ENCODE results near the gene EPHB3. TPM values are rescaled to one million over a fixed set of nuclear protein-coding genes. Genes with fewer than 3 reads are reported as not detected.

The EPHB3 gene
- total RNA-seq, 4 donors from 2014 or later: 4.1 to 17.7 (median 6.7) TPM

GRCh38 chr3:184597829-184598573 is 36.4 kb downstream of the EPHB3 start:
- intact Hi-C loops (cut with DNase I; ENCODE audit: low total_unique reads) (no loop called here), in situ Hi-C loops (cut with MboI; ENCODE audit: low pct_ligation_motif_present in 1 of 4, low pct_unique_long_range_greater_than_20kb in 1 of 4, low sequenced_read_pairs in 3 of 4) (no loop called here)
- peaks cover 16% of the 10 kb centered on the region for H3K27me3 ChIP-seq
- no peak overlapping the region for H3K27ac ChIP-seq
- WGBS, 2 donors (ENCODE audit: low coverage in 1 of 2): 60 to 69% methylated on average over 1 to 20 of the region's 20 CpGs
- DNase-seq: no peak
- TF ChIP-seq EP300 (IDR thresholded peaks at IDR 0.05; ENCODE audit: low read depth): no peak
- H3K4me3 ChIP-seq: no peak overlapping the region
- H3K4me1 ChIP-seq: peaks cover 7 to 34% (median 21%) of the 10 kb centered on the region in 4 donors
- H3K36me3 ChIP-seq: no peaks in the 10 kb centered on the region
- H3K9me3 ChIP-seq: no peaks in the 10 kb centered on the region

DNA sequence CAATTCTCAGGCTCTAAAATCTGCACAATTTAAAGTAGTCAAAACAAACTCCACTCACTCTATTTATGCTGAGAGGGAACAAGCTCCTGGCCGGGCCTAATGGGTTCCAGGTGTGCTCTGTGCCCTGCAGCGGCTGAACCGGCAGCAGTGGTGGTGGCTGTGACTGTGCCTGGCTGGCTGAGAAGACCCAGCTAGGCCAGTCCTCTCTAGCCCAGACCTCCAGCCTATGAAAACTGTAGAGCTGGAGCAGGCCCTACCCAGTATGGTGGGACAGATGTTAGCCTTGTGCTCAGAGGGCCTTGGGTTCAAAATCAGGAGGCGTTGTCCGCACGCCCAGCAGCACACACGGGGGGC is 37.0 kb downstream of the EPHB3 start:
- H3K36me3 ChIP-seq: no peaks in the 10 kb centered on the region
- TF ChIP-seq, protein P1, sequence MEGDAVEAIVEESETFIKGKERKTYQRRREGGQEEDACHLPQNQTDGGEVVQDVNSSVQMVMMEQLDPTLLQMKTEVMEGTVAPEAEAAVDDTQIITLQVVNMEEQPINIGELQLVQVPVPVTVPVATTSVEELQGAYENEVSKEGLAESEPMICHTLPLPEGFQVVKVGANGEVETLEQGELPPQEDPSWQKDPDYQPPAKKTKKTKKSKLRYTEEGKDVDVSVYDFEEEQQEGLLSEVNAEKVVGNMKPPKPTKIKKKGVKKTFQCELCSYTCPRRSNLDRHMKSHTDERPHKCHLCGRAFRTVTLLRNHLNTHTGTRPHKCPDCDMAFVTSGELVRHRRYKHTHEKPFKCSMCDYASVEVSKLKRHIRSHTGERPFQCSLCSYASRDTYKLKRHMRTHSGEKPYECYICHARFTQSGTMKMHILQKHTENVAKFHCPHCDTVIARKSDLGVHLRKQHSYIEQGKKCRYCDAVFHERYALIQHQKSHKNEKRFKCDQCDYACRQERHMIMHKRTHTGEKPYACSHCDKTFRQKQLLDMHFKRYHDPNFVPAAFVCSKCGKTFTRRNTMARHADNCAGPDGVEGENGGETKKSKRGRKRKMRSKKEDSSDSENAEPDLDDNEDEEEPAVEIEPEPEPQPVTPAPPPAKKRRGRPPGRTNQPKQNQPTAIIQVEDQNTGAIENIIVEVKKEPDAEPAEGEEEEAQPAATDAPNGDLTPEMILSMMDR (IDR thresholded peaks at IDR 0.05): no peak
- TF ChIP-seq EP300 (IDR thresholded peaks at IDR 0.05; ENCODE audit: low read depth) (no peak), POLR2AphosphoS5 (IDR thresholded peaks at IDR 0.05) (no peak), POLR2A (IDR thresholded peaks at IDR 0.05) (no peak)
- H3K27ac ChIP-seq: no peak overlapping the region
- no peaks in the 10 kb centered on the region for H3K9me3 ChIP-seq
- 91% methylated on average over 7 of the region's 7 CpGs; no CpG with 5 or more reads in 1 of the 2 donors for WGBS, 2 donors (ENCODE audit: low coverage in 1 of 2)
- peaks cover 7 to 34% (median 21%) of the 10 kb centered on the region in 4 donors for H3K4me1 ChIP-seq
- intact Hi-C loops (cut with DNase I; ENCODE audit: low total_unique reads): no loop called here
- H3K4me3 ChIP-seq: no peak overlapping the region
- in situ Hi-C loops (cut with MboI; ENCODE audit: low pct_ligation_motif_present in 1 of 4, low pct_unique_long_range_greater_than_20kb in 1 of 4, low sequenced_read_pairs in 3 of 4): no loop called here
- peaks cover 22% of the 10 kb centered on the region for H3K27me3 ChIP-seq
- DNase-seq: no peak

- Histone ChIP-seq H3K4me3 (no peak overlapping the region), H3K27me3 (peaks cover 28% of the 10 kb centered on the region), H3K36me3 (no peaks in the 10 kb centered on the region), H3K27ac (no peak overlapping the region), H3K4me1 (peaks cover 8 to 40% (median 26%) of the 10 kb centered on the region in 4 donors), H3K9me3 (no peaks in the 10 kb centered on the region)
- TF ChIP-seq EP300 (IDR thresholded peaks at IDR 0.05; ENCODE audit: low read depth): no peak
- TF ChIP-seq POLR2AphosphoS5 (IDR thresholded peaks at IDR 0.05): no peak
- no peak for TF ChIP-seq POLR2A (IDR thresholded peaks at IDR 0.05)
- TF ChIP-seq, protein P1 (IDR thresholded peaks at IDR 0.05): no peak
- no peak for DNase-seq
- in situ Hi-C loops (cut with MboI; ENCODE audit: low pct_ligation_motif_present in 1 of 4, low pct_unique_long_range_greater_than_20kb in 1 of 4, low sequenced_read_pairs in 3 of 4) (no loop called here), intact Hi-C loops (cut with DNase I; ENCODE audit: low total_unique reads) (no loop called here)
- WGBS, 2 donors (ENCODE audit: low coverage in 1 of 2): 100% methylated on average over 3 of the region's 3 CpGs; no CpG with 5 or more reads in 1 of the 2 donors
Observed at GRCh38 chr3:184599143-184599542, 37.6 kb downstream of the EPHB3 start.

DNA sequence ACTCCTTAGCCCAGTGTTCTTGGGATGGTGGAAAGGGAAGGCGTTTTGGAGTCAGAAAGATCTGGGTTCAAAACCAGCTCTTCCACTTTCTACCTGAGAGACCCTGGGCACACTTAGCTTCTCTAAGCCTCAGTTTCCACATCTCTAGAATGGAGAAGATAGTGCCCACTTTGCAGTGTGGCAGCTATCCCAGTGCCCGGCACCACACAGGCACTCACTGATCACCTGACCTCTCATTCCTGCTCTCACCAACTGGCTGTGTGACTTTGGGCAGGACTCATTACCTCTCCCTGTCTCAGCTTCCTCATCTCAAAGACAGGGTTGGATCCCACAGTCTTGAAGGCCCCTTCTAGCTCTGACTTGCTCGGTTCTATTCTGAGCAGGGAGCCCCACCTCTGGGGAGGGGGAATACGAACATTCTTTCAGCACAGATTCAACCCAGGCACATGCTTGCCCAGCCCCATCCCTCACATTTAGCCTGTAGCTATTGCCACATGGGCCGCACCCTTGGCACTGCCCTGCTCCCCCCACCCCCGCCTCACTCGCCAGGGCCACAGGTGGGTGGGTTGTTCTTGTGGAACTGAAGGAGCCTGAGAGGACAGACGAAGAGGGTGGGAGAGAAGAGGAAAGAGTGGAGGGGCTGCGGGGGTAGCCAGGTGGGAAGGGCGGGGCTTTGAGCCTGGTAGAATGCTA is 39.2 kb downstream of the EPHB3 start:
- peaks cover 14 to 49% (median 32%) of the 10 kb centered on the region in 4 donors for H3K4me1 ChIP-seq
- DNase-seq: no peak
- H3K9me3 ChIP-seq: no peaks in the 10 kb centered on the region
- no peak overlapping the region for H3K27ac ChIP-seq
- no peak for TF ChIP-seq POLR2A (IDR thresholded peaks at IDR 0.05)
- TF ChIP-seq POLR2AphosphoS5 (IDR thresholded peaks at IDR 0.05): no peak
- TF ChIP-seq, protein P1 (IDR thresholded peaks at IDR 0.05): no peak
- no peak for TF ChIP-seq EP300 (IDR thresholded peaks at IDR 0.05; ENCODE audit: low read depth)
- in situ Hi-C loops (cut with MboI; ENCODE audit: low pct_ligation_motif_present in 1 of 4, low pct_unique_long_range_greater_than_20kb in 1 of 4, low sequenced_read_pairs in 3 of 4): no loop called here
- intact Hi-C loops (cut with DNase I; ENCODE audit: low total_unique reads): no loop called here
- WGBS, 2 donors (ENCODE audit: low coverage in 1 of 2): 48% methylated on average over 10 of the region's 10 CpGs; no CpG with 5 or more reads in 1 of the 2 donors
- H3K36me3 ChIP-seq: no peaks in the 10 kb centered on the region
- H3K4me3 ChIP-seq: no peak overlapping the region
- H3K27me3 ChIP-seq: peaks cover 37% of the 10 kb centered on the region
